DMS 273 (cell line): ENCODE data around the gene KCNJ9.
"Not testable (repeated sequence)": the region's sequence is repeated elsewhere in the genome, so short reads cannot be mapped to it uniquely, and the experiment has no call there.

ENCODE experiments used
- DNase-seq: peaks from one replicate; lab custom pipeline; 2025; ENCODE audit not compliant: unreplicated experiment; lab: John Stamatoyannopoulos, UW

Gene KCNJ9

GRCh38 chr1:160123726-160124125 lies 42.4 kb downstream of the KCNJ9 start:
- DNase-seq: no peak

GRCh38 chr1:160124705-160125478 lies 43.6 kb downstream of the KCNJ9 start:
- DNase-seq: no peak

- no peak for DNase-seq
These were observed 44.4 kb downstream of the KCNJ9 start for GRCh38 chr1:160125746-160126145.

GRCh38 chr1:160126342-160126741 lies 45.0 kb downstream of the KCNJ9 start:
- not testable (repeated sequence) for DNase-seq

- no peak for DNase-seq
These were observed 46.0 kb downstream of the KCNJ9 start for GRCh38 chr1:160127381-160127780.

GRCh38 chr1:160127865-160128523 lies 46.7 kb downstream of the KCNJ9 start:
- no peak for DNase-seq

- no peak for DNase-seq
These were observed 47.3 kb downstream of the KCNJ9 start for GRCh38 chr1:160128636-160129035.

- no peak for DNase-seq
These were observed 47.7 kb downstream of the KCNJ9 start for GRCh38 chr1:160129046-160129445.

GRCh38 chr1:160129558-160129957 lies 48.2 kb downstream of the KCNJ9 start:
- DNase-seq: no peak

GRCh38 chr1:160129966-160130365 lies 48.6 kb downstream of the KCNJ9 start:
- no peak for DNase-seq

- DNase-seq: no peak
These were observed 49.1 kb downstream of the KCNJ9 start for GRCh38 chr1:160130486-160130885.

GRCh38 chr1:160130939-160131338 lies 49.6 kb downstream of the KCNJ9 start:
- no peak for DNase-seq

- DNase-seq: no peak
These were observed 50.6 kb downstream of the KCNJ9 start for GRCh38 chr1:160131803-160132565.

GRCh38 chr1:160133990-160134770 lies 52.8 kb downstream of the KCNJ9 start:
- no peak for DNase-seq

- DNase-seq: no peak
These were observed 53.6 kb downstream of the KCNJ9 start for GRCh38 chr1:160134791-160135572.

- DNase-seq: no peak
These were observed 55.0 kb downstream of the KCNJ9 start for GRCh38 chr1:160136121-160136925.

GRCh38 chr1:160136926-160137200 lies 55.5 kb downstream of the KCNJ9 start:
- no peak for DNase-seq

- DNase-seq: peak; percentile 94
These were observed 56.0 kb downstream of the KCNJ9 start for GRCh38 chr1:160137216-160137862.

- DNase-seq: no peak
These were observed 58.5 kb downstream of the KCNJ9 start for GRCh38 chr1:160139840-160140239.
